Lower leg skin (tissue), 3 donors: ENCODE results near the gene ABCA4.

Experiments used
- CTCF ChIP-seq, 3 donors: fragments of 450-650 bp; IDR thresholded peaks; one replicate each; pipeline ENCODE4 v1.5.1; 2016; ENCODE audit warnings: antibody characterized with exemption in 3 of 3, mild to moderate bottlenecking in 3 of 3, moderate library complexity in 2 of 3
- POLR2A ChIP-seq, 2 donors: fragments of 450-650 bp; IDR thresholded peaks; one replicate each; pipeline ENCODE4 v1.6.1; 2016 to 2017; ENCODE audit warnings: antibody characterized with exemption in 2 of 2, mild to moderate bottlenecking in 1 of 2, moderate library complexity in 1 of 2

- TF ChIP-seq CTCF (IDR thresholded peaks at IDR 0.05): no peak
- no peak for TF ChIP-seq POLR2A (IDR thresholded peaks at IDR 0.05)
Measured at GRCh38 chr1:94118471-94118870, 2.5 kb downstream of the ABCA4 start.
